Upper lobe of right lung (tissue), 1 donor: Measurements from ENCODE around the gene DLEC1. TPM values are rescaled to one million over a fixed set of nuclear protein-coding genes. Genes with fewer than 3 reads are reported as not detected.
A peak's percentile ranks its signal among the peaks of the same experiment; 100 is the strongest.
"Not testable (repeated sequence)": the region's sequence is repeated elsewhere in the genome, so short reads cannot be mapped to it uniquely, and the experiment has no call there.

Experiments used
- ATAC-seq: fragments of 200-7000 bp; cut with Tn5 transposase; one replicate; pipeline ENCODE4 v1.9.1; 2020; ENCODE audit warnings: mild to moderate bottlenecking, moderate library complexity
- DNase-seq: peaks from one replicate; pipeline ENCODE4 v3.0.0-alpha.2; 2020
- H3K27ac ChIP-seq: fragments of 200-600 bp; one replicate; pipeline ENCODE4 v1.8.0; 2022
- H3K27me3 ChIP-seq: fragments of 200-600 bp; one replicate; pipeline ENCODE4 v1.8.0; 2022; ENCODE audit warnings: mild to moderate bottlenecking
- H3K36me3 ChIP-seq: fragments of 200-600 bp; one replicate; pipeline ENCODE4 v1.8.0; 2022
- H3K4me1 ChIP-seq: fragments of 200-600 bp; one replicate; pipeline ENCODE4 v1.8.0; 2022
- H3K4me3 ChIP-seq: fragments of 200-600 bp; one replicate; pipeline ENCODE4 v1.8.0; 2022; ENCODE audit warnings: mild to moderate bottlenecking
- H3K9me3 ChIP-seq: fragments of 200-600 bp; one replicate; pipeline ENCODE4 v1.8.0; 2022
- intact Hi-C: fragments of 100-400 bp; cut with DNase I; formaldehyde crosslinking; loops from one replicate; pipeline ENCODE4 v1.11.0; 2022
- total RNA-seq: library from RNA; stranded (reverse); fragmentation: NEBNext Ultra II Directional; extraction: Animal tissue kit (Norgen Biotek cat#: 25700); gene quantifications from one replicate; pipeline ENCODE4 v1.2.1, GENCODE V29; 2021
- TF ChIP-seq, protein P1 (sequence below): fragments of 200-600 bp; IDR thresholded peaks from one replicate; pipeline ENCODE4 v1.8.0; 2022; ENCODE audit warnings: antibody characterized with exemption
- donor health status: DM: no; HTN: yes; CAD: no; lungs with severe emphysema.

Gene DLEC1
- total RNA-seq, 1 donor from 2014 or later = 2.7 TPM

DNA sequence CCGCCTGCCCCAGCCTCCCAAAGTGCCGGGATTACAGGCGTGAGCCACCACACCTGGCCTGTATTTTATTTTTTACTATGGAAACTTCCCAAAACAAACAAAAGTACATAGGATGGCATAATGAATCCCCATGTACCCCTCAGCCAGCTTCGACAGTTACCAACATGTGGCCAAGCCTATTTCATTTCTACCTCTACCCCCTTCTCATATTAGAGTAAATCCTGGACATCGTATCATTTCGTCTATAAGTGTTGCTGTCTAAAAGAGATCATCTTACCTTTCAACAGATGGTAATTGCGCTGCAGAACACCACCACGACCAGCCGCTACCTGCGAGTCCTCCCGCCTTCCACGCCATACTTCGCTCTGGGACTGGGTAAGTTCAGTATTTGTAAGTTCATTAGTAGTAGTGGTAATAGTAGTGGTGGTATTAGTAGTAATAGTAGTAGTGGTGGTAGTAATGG lies 44.9 kb downstream of the DLEC1 start:
- Histone ChIP-seq H3K36me3 (no peaks in the 10 kb centered on the region), H3K4me3 (no peak overlapping the region), H3K27me3 (no peaks in the 10 kb centered on the region), H3K27ac (no peak overlapping the region), H3K9me3 (no peaks in the 10 kb centered on the region), H3K4me1 (no peaks in the 10 kb centered on the region)
- intact Hi-C loops = no loop called here
- DNase-seq (no peak), ATAC-seq (no peak)
- TF ChIP-seq, protein P1, sequence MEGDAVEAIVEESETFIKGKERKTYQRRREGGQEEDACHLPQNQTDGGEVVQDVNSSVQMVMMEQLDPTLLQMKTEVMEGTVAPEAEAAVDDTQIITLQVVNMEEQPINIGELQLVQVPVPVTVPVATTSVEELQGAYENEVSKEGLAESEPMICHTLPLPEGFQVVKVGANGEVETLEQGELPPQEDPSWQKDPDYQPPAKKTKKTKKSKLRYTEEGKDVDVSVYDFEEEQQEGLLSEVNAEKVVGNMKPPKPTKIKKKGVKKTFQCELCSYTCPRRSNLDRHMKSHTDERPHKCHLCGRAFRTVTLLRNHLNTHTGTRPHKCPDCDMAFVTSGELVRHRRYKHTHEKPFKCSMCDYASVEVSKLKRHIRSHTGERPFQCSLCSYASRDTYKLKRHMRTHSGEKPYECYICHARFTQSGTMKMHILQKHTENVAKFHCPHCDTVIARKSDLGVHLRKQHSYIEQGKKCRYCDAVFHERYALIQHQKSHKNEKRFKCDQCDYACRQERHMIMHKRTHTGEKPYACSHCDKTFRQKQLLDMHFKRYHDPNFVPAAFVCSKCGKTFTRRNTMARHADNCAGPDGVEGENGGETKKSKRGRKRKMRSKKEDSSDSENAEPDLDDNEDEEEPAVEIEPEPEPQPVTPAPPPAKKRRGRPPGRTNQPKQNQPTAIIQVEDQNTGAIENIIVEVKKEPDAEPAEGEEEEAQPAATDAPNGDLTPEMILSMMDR = no peak

DNA sequence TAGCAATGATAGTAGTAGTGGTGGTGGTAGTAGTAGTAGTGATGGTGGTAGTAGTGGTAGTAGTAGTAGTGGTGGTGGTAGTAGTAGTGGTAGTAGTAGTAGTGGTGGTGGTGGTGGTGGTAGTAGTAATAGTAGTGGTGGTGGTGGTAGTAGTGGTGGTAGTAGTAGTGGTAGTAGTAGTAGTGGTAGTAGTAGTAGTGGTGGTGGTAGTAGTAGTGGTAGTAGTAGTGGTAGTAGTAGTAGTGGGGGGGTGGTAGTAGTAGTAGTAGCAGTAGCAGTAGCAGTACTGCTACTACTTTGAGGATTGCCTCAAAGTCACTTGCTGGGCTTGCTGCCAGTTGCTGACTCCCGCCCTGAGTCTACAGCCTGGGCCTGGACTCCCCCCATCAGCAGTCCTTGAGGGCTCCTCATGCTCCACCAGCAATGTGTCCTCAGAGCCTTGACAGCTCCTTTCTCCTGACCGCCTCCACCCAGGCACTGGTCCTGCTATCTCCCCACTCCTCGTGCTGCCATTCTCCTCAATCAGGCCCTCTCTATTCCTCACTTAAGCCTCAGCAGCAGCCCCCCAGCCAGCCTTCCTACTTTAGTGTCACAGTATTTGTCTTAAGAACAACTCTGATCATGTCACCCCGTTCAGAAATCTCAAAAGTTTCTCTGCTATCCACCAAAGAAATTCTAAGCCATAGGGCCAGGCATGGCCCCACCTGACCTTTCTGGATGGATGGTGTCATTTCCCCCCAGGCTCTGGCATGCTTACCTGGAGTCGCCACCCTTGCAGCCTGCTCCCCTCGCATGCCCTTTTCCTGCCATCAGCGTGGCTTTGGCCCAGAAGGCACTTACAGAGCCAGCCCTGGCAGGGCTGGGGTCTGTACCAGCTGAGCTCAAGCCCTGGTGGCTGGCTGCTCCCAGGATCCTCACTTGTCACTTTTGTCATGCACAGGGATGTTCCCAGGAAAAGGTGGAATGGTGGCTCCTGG lies 45.6 kb downstream of the DLEC1 start:
- intact Hi-C loops = no loop called here
- peak; percentile 76 for ATAC-seq
- H3K36me3 ChIP-seq = no peaks in the 10 kb centered on the region

DNA sequence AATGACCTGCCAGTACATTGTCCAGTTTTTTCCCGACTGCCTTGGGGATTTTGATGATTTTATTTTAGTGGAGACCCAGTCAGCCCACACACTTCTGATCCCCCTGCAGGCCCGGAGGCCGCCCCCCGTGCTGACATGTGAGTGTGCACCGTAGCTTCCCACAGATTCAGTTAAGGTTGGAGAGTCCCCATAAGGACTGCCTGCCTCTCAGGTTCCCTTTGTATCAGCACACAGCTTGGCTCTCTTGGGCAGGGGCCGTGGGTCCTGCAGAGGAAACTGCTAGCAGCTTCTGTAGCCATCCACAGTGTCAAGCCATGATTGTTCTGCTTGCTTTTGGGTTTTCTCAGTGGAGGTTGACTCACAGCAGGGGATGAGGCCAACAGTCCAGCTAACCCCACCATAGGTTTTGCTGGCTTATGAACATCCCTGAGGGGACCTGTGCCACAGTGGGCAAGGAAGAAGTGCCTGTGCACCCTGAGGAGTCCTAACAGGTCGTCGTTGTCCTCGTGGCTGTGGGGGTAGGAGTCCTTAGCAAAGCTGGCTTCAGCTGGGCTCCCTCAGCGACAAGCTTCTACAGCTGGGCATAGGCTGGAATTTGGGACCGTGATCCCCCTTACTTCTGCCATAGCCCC lies 46.4 kb downstream of the DLEC1 start:
- Histone ChIP-seq H3K9me3 (no peaks in the 10 kb centered on the region), H3K36me3 (no peaks in the 10 kb centered on the region), H3K27ac (no peak overlapping the region), H3K27me3 (no peaks in the 10 kb centered on the region), H3K4me3 (no peak overlapping the region), H3K4me1 (no peaks in the 10 kb centered on the region)
- peak; percentile 5 for ATAC-seq
- TF ChIP-seq, protein P1 = no peak
- DNase-seq = no peak
- intact Hi-C loops = no loop called here

More for the DNA sequence above, 45.6 kb downstream of the DLEC1 start:
- TF ChIP-seq, protein P1 = no peak
- Histone ChIP-seq H3K27me3 (no peaks in the 10 kb centered on the region), H3K27ac (no peak overlapping the region), H3K9me3 (no peaks in the 10 kb centered on the region), H3K4me1 (no peaks in the 10 kb centered on the region), H3K4me3 (no peak overlapping the region)
- peak; percentile 64 for DNase-seq

GRCh38 chr3:38085943-38086324 lies 46.9 kb downstream of the DLEC1 start:
- H3K4me3 ChIP-seq = no peak overlapping the region
- no peaks in the 10 kb centered on the region for H3K4me1 ChIP-seq
- DNase-seq = no peak
- intact Hi-C loops = no loop called here
- no peaks in the 10 kb centered on the region for H3K9me3 ChIP-seq
- peak; percentile 23 for ATAC-seq
- H3K27me3 ChIP-seq = no peaks in the 10 kb centered on the region
- TF ChIP-seq, protein P1 = no peak
- H3K36me3 ChIP-seq = no peaks in the 10 kb centered on the region
- H3K27ac ChIP-seq = no peak overlapping the region

DNA sequence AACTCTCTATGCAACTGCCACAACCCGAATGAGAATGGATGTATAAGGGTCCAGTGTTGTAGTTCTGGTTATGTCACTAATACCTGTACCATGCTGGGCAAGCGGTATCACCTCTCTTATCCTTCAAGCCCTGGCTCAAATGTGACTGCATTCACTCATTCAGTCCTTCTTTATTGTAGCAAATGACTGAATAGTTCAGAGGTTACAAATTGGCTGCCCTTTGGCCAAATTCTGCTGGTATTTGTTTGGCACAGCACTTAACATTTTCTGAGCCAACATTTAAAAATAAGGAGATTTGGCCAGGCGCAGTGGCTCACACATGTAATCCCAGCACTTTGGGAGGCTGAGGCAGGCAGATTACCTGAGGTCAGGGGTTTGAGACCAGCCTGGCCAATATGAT lies 47.5 kb downstream of the DLEC1 start:
- Histone ChIP-seq H3K4me3 (no peak overlapping the region), H3K36me3 (no peaks in the 10 kb centered on the region), H3K4me1 (no peaks in the 10 kb centered on the region), H3K9me3 (no peaks in the 10 kb centered on the region), H3K27me3 (no peaks in the 10 kb centered on the region), H3K27ac (no peak overlapping the region)
- DNase-seq (no peak), ATAC-seq (no peak)
- intact Hi-C loops = no loop called here
- TF ChIP-seq, protein P1 = no peak

DNA sequence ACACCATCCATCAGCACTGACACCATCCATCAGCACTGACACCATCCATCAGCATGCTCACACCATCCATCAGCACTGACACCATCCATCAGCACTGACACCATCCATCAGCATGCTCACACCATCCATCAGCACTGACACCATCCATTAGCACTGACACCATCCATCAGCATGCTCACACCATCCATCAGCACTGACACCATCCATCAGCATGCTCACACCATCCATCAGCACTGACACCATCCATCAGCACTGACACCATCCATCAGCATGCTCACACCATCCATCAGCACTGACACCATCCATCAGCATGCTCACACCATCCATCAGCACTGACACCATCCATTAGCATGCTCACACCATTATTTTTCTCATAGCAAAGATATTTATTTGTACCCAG lies 48.3 kb downstream of the DLEC1 start:
- H3K27ac ChIP-seq, H3K4me1 ChIP-seq, intact Hi-C loops, ATAC-seq, DNase-seq, H3K9me3 ChIP-seq, H3K27me3 ChIP-seq, H3K36me3 ChIP-seq, H3K4me3 ChIP-seq: not testable (repeated sequence)
